ENCODE measurements around the gene SCAP. TPM values are rescaled to one million over a fixed set of nuclear protein-coding genes. Genes with fewer than 3 reads are reported as not detected.

Gene SCAP
- total RNA-seq, 2 experiments from 2014 or later: 58.3 to 60.3 TPM

DNA sequence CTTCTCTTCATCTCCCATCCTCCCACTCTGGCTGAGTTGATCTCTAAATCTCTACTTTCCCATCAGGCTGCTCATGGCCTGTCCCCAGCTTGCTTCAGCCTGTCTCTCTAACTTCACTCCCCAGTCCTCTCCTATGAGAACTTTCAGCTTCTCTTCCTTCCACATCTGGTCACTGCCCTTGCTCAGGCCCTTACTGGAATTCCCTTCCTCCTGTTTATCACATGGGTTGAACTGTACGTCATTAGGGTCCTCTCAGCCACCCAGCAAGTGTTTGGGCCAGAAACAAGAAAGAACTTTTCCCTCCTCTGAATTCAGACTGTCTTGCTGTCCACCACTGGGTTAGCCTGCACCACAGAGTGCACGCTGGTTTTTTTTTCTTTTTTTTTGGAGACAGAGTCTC lies 89.9 kb downstream of the SCAP start:
- TF ChIP-seq, protein P1, sequence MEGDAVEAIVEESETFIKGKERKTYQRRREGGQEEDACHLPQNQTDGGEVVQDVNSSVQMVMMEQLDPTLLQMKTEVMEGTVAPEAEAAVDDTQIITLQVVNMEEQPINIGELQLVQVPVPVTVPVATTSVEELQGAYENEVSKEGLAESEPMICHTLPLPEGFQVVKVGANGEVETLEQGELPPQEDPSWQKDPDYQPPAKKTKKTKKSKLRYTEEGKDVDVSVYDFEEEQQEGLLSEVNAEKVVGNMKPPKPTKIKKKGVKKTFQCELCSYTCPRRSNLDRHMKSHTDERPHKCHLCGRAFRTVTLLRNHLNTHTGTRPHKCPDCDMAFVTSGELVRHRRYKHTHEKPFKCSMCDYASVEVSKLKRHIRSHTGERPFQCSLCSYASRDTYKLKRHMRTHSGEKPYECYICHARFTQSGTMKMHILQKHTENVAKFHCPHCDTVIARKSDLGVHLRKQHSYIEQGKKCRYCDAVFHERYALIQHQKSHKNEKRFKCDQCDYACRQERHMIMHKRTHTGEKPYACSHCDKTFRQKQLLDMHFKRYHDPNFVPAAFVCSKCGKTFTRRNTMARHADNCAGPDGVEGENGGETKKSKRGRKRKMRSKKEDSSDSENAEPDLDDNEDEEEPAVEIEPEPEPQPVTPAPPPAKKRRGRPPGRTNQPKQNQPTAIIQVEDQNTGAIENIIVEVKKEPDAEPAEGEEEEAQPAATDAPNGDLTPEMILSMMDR (IDR thresholded peaks at IDR 0.05): no peak

GRCh38 chr3:47385007-47385406 lies 90.7 kb downstream of the SCAP start:
- no peak for ATAC-seq (ENCODE audit: poor library complexity)
- Mint-ChIP-seq H3K27ac (no peak overlapping the region), H3K9me3 (no peaks in the 10 kb centered on the region), H3K27me3 (no peaks in the 10 kb centered on the region), H3K36me3 (ENCODE audit: low read depth) (peaks cover 32% of the 10 kb centered on the region), H3K4me3 (no peak overlapping the region), H3K4me1 (ENCODE audit: low read depth) (peaks cover 45% of the 10 kb centered on the region)
- Histone ChIP-seq H3K27ac (ENCODE audit: low read depth in 1 of 2, low read length in 2 of 2) (no peak overlapping the region), H3K4me1 (ENCODE audit: insufficient read depth, low read length) (peaks cover 21% of the 10 kb centered on the region), H3K27me3 (ENCODE audit: control insufficient read depth in 1 of 2, insufficient read depth in 2 of 2, low read length in 2 of 2) (no peaks in the 10 kb centered on the region), H3K9me3 (ENCODE audit: control insufficient read depth in 1 of 2, insufficient read depth in 1 of 2, low read length in 2 of 2) (no peaks in the 10 kb centered on the region), H3K4me3 (ENCODE audit: low read length) (no peak overlapping the region), H3K36me3 (ENCODE audit: insufficient read depth, low read length) (peaks cover 10% of the 10 kb centered on the region)
- TF ChIP-seq, protein P1 (IDR thresholded peaks at IDR 0.05): no peak
- CTCF ChIA-PET: no interaction called here
- intact Hi-C loops (cut with DNase I, micrococcal nuclease): loop anchor here in 1 of 2 experiments (10.0 kb wide), 1 partner anchor 420 kb away; the partner anchor contains the start of gene DHX30
- POLR2A ChIA-PET: no interaction called here
- no peak for DNase-seq

More for the DNA sequence above, 89.9 kb downstream of the SCAP start:
- no peak overlapping the region for H3K27ac ChIP-seq (ENCODE audit: low read depth in 1 of 2, low read length in 2 of 2)
- H3K36me3 ChIP-seq (ENCODE audit: insufficient read depth, low read length): peaks cover 16% of the 10 kb centered on the region
- no peak overlapping the region for H3K4me3 ChIP-seq (ENCODE audit: low read length)
- H3K4me3 Mint-ChIP-seq: no peak overlapping the region
- H3K9me3 ChIP-seq (ENCODE audit: control insufficient read depth in 1 of 2, insufficient read depth in 1 of 2, low read length in 2 of 2): no peaks in the 10 kb centered on the region
- peaks cover 32% of the 10 kb centered on the region for H3K36me3 Mint-ChIP-seq (ENCODE audit: low read depth)
- no peaks in the 10 kb centered on the region for H3K27me3 ChIP-seq (ENCODE audit: control insufficient read depth in 1 of 2, insufficient read depth in 2 of 2, low read length in 2 of 2)
- ATAC-seq (ENCODE audit: poor library complexity) (no peak), DNase-seq (no peak)
- peaks cover 44% of the 10 kb centered on the region for H3K4me1 Mint-ChIP-seq (ENCODE audit: low read depth)
- H3K4me1 ChIP-seq (ENCODE audit: insufficient read depth, low read length): peaks cover 16% of the 10 kb centered on the region
- H3K27me3 Mint-ChIP-seq: no peaks in the 10 kb centered on the region
- ChIA-PET POLR2A (no interaction called here), CTCF (no interaction called here)
- intact Hi-C loops (cut with DNase I, micrococcal nuclease): loop anchor here in 1 of 2 experiments (10.0 kb wide), 1 partner anchor 419 kb away; the partner anchor contains the start of gene DHX30
- no peaks in the 10 kb centered on the region for H3K9me3 Mint-ChIP-seq
- H3K27ac Mint-ChIP-seq: no peak overlapping the region

DNA sequence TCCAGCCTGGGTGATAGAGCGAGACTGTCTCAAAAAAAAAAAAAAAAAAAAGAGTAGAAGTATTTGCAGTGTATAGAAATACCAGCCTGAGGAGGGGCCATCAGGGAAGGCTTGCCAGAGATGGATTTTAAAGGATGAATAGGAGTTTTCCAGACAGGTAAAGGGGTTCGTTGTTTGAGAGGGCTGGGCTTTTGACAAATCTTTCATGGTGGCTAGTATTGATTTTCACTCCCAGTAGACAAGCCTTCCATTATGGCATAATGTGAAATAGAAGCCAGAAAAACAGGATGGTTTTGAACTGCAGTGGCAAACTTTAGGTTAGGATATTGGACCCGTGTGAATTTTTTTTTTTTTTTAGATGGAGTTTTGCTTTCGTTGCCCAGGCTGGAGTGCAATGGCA lies 91.3 kb downstream of the SCAP start:
- POLR2A ChIA-PET: no interaction called here
- peaks cover 51% of the 10 kb centered on the region for H3K4me1 Mint-ChIP-seq (ENCODE audit: low read depth)
- intact Hi-C loops (cut with DNase I, micrococcal nuclease): loop anchor here in 1 of 2 experiments (5.0 to 10.0 kb wide), 2 partner anchors 397 to 420 kb away; partner anchors contain the start of gene DHX30
- peaks cover 10% of the 10 kb centered on the region for H3K36me3 ChIP-seq (ENCODE audit: insufficient read depth, low read length)
- no peak for DNase-seq
- ATAC-seq (ENCODE audit: poor library complexity): no peak
- H3K27ac ChIP-seq (ENCODE audit: low read depth in 1 of 2, low read length in 2 of 2): no peak overlapping the region
- no peak overlapping the region for H3K4me3 ChIP-seq (ENCODE audit: low read length)
- TF ChIP-seq, protein P1 (IDR thresholded peaks at IDR 0.05): no peak
- H3K4me3 Mint-ChIP-seq: no peak overlapping the region
- H3K27me3 ChIP-seq (ENCODE audit: control insufficient read depth in 1 of 2, insufficient read depth in 2 of 2, low read length in 2 of 2): no peaks in the 10 kb centered on the region
- H3K9me3 ChIP-seq (ENCODE audit: control insufficient read depth in 1 of 2, insufficient read depth in 1 of 2, low read length in 2 of 2): no peaks in the 10 kb centered on the region
- H3K27ac Mint-ChIP-seq: no peak overlapping the region
- H3K4me1 ChIP-seq (ENCODE audit: insufficient read depth, low read length): peaks cover 27% of the 10 kb centered on the region
- H3K9me3 Mint-ChIP-seq: no peaks in the 10 kb centered on the region
- CTCF ChIA-PET: no interaction called here
- H3K27me3 Mint-ChIP-seq: no peaks in the 10 kb centered on the region
- peaks cover 32% of the 10 kb centered on the region for H3K36me3 Mint-ChIP-seq (ENCODE audit: low read depth)

Data from CD4-positive, alpha-beta T cell (primary cell).